Right lobe of liver (tissue), 6 donors: ENCODE data around the gene UNKL. TPM values are rescaled to one million over a fixed set of nuclear protein-coding genes. Genes with fewer than 3 reads are reported as not detected.

Experiments
- ATAC-seq, 4 donors: fragments of 200-7000 bp; cut with Tn5 transposase; one replicate each; pipeline ENCODE4 v1.9.1; 2020; ENCODE audit warnings: mild to moderate bottlenecking in 4 of 4, moderate library complexity in 4 of 4
- DNase-seq, 3 donors: peaks; one replicate each; pipeline ENCODE4 v3.0.0-alpha.2; 2020
- H3K27ac ChIP-seq, 3 donors: fragments of 200-600 bp; one replicate each; pipeline ENCODE4 v1.8.0; 2022
- H3K27me3 ChIP-seq, 2 donors: fragments of 200-600 bp; one replicate each; pipeline ENCODE4 v1.8.0; 2022
- H3K36me3 ChIP-seq, 4 donors: fragments of 200-600 bp; sonication (generic) in 1 of 4; one replicate each; pipeline versions ENCODE4 v1.5.1 to v1.8.0; 2017 to 2022; ENCODE audit warnings: control low read depth in 1 of 4
- H3K4me1 ChIP-seq, 4 donors: fragments of 200-600 bp; sonication (generic) in 1 of 4; one replicate each; pipeline versions ENCODE4 v1.5.1 to v1.8.0; 2017 to 2022; ENCODE audit warnings: control low read depth in 1 of 4
- H3K4me3 ChIP-seq, 3 donors: fragments of 200-600 bp; one replicate each; pipeline ENCODE4 v1.8.0; 2022
- H3K9me3 ChIP-seq, 4 donors: fragments of 200-600 bp; sonication (generic) in 1 of 4; one replicate each; pipeline versions ENCODE4 v1.5.1 to v1.8.0; 2017 to 2022; ENCODE audit warnings: control low read depth in 1 of 4
- POLR2A ChIP-seq: fragments of 450-650 bp; IDR thresholded peaks from one replicate; pipeline ENCODE4 v1.6.1; 2017; ENCODE audit warnings: antibody characterized with exemption, mild to moderate bottlenecking
- WGBS: methylation state at CpG from one replicate; pipeline ENCODE4 v1.1.6; 2018; ENCODE audit warnings: low coverage, low lambda C conversion rate; ENCODE audit not compliant: insufficient coverage; ENCODE audit errors: missing lambda C conversion rate; 5-methylcytosine and 5-hydroxymethylcytosine counted together
- intact Hi-C, 2 donors: fragments of 100-400 bp; cut with DNase I; formaldehyde crosslinking; loops; one replicate each; pipeline versions ENCODE4 v1.11.2 to v1.14.1; 2022
- total RNA-seq, 6 experiments: library from RNA; depleted of rRNA in 2 of 6; stranded (reverse); fragments of >200 nt in 2 of 6; fragmentation: NEBNext Ultra II Directional in 3 of 6; extraction: Animal tissue kit (Norgen Biotek cat#: 25700) in 3 of 6; gene quantifications; one replicate each; pipeline versions ENCODE4 v1.1.0 to v1.2.4, GENCODE V29; 2016 to 2023
- TF ChIP-seq, protein P1 (sequence below), 4 donors: fragments of 200-600 bp in 3 of 4; fragments of 450-650 bp in 1 of 4; IDR thresholded peaks; one replicate each; pipeline versions ENCODE4 v1.5.1 to v1.8.0; 2016 to 2022; ENCODE audit warnings: antibody characterized with exemption in 4 of 4, mild to moderate bottlenecking in 2 of 4
- donor health status: DM: no; HTN: yes; CAD: no.
- donor health status: DM: no; HTN: no; CAD: no.
- donor health status: DM: no; HTN: no; CAD: no.
- donor health status: DM: no; HTN: yes; CAD: no.
- donor health status: DM: no; HTN: yes; CAD: no.

UNKL gene
- total RNA-seq, 6 experiments from 2014 or later: 9.0 to 14.2 (median 12.0) TPM

DNA sequence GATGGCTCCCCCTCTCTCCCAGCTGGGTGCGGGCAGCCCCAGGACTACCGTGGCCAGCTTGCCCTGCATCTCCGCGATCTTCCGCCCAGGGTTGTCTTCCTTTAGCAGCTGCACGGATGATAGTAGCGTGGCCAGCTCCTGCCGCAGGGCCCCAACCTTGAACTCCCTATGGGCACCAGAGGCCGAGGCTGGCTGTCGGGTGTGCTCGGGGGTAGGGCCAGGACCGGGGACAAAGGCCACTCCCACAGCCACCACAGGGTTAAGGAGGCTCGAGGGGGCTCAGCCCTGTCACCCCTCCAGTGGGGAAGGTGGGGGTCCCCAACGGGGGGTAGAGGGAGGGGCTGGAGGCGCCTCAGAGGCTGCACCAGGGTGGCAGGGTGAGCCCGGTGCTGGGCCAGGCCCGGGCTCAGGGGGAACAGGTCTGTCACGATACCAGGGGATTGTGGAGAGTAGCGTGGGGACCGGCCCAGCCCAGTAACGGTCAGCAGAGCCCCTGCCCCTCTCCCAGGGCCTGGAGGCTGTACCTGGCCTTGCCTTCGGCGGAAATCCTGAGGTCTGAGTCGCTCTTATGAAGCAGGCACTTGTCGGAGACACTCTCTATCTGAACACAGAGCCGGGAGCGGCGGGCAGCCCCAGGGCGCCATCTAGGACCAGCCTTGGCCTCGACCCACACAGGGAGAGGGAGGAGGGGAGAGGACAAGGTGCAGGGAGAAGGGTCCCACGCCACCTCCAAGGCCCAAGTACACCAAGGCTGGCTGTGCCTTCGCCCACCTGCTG, 21.6 kb upstream of the UNKL start:
- no peaks in the 10 kb centered on the region for H3K27me3 ChIP-seq
- no peak for ATAC-seq
- no peaks in the 10 kb centered on the region for H3K9me3 ChIP-seq
- WGBS: 90% methylated on average over 9 of the region's 32 CpGs
- no peak for DNase-seq
- TF ChIP-seq POLR2A: no peak
- TF ChIP-seq, protein P1, sequence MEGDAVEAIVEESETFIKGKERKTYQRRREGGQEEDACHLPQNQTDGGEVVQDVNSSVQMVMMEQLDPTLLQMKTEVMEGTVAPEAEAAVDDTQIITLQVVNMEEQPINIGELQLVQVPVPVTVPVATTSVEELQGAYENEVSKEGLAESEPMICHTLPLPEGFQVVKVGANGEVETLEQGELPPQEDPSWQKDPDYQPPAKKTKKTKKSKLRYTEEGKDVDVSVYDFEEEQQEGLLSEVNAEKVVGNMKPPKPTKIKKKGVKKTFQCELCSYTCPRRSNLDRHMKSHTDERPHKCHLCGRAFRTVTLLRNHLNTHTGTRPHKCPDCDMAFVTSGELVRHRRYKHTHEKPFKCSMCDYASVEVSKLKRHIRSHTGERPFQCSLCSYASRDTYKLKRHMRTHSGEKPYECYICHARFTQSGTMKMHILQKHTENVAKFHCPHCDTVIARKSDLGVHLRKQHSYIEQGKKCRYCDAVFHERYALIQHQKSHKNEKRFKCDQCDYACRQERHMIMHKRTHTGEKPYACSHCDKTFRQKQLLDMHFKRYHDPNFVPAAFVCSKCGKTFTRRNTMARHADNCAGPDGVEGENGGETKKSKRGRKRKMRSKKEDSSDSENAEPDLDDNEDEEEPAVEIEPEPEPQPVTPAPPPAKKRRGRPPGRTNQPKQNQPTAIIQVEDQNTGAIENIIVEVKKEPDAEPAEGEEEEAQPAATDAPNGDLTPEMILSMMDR (IDR thresholded peaks at IDR 0.05): no peak
- H3K36me3 ChIP-seq: no peaks in the 10 kb centered on the region
- intact Hi-C loops: no loop called here
- peaks cover 0 to 1% (median under 1%) of the 10 kb centered on the region in 4 donors for H3K4me1 ChIP-seq
- H3K27ac ChIP-seq: no peak overlapping the region
- no peak overlapping the region for H3K4me3 ChIP-seq

DNA sequence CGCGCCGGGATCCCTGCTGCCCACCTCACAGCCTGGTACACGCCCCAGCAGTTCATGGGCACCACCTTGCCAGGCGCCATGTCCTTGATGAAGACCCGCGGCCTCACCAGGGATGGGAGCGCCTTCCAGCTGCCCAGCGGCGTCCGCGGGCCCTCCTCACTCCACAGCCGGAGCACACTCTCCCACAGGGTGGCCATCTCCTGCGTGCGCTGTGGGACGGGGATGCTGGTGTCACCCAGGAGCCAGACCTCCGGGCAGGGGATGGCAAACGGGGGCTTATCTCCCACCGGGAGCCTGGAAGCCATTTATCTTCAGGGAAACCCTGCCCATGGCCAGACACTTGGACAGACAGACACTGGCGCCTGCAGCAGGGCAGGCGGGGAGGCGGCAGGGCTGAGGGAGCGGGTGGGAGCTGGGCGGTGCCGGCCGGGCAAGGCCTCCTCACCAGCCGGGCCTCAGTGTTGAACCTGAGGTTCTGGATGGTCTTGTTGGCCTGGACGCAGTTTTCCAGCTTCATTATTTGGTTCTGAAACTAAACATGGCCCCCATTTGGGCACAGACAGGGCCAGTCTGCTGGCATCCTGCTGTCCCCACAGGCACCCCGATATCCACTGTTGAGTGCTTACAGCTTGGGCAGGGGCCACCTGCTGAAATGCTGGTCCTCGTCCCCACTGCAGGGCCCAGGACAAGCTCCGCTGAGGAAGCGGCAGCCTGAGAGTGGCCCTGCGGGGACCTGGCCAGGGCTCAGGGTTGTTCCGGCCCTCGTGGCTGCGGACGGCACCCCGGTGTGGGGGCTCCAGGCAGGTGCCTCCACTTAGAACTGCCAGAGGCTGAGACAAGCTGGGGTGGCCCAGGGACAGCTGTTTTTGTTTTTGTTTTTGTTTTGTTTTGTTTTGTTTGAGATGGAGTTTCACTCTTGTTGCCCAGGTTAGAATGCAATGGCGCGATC, 20.4 kb upstream of the UNKL start:
- no peak for ATAC-seq
- DNase-seq: no peak
- intact Hi-C loops: no loop called here
- 100% methylated on average over 2 of the region's 40 CpGs for WGBS
- peaks cover 0 to 11% (median 5%) of the 10 kb centered on the region in 4 donors for H3K4me1 ChIP-seq
- H3K36me3 ChIP-seq: no peaks in the 10 kb centered on the region
- H3K9me3 ChIP-seq: no peaks in the 10 kb centered on the region
- no peak overlapping the region for H3K4me3 ChIP-seq
- TF ChIP-seq POLR2A: no peak
- TF ChIP-seq, protein P1 (IDR thresholded peaks at IDR 0.05): no peak
- H3K27me3 ChIP-seq: no peaks in the 10 kb centered on the region
- H3K27ac ChIP-seq: no peak overlapping the region

DNA sequence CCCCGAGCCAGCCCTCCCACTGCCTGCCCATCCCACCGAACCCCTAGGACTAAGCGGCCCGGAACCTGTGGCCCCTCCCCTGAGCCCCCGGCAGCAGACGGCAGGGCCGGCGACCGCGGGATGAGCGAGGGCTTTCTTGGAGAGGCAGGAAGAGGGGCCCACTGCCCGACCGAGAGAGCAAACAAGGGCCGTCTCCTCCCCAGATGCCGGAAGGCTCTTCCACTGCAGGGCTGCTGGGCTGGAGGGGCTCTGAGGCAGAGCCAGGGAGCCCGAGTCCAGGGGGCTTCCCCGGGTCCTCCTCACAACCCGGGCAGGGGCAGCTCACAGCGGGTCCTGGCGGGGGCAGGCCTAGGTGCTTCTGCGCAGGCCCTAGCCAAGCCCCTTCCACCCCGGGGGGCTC, 19.3 kb upstream of the UNKL start:
- no peak overlapping the region for H3K4me3 ChIP-seq
- WGBS: no CpG with 5 or more reads among the region's 22 CpGs
- H3K36me3 ChIP-seq: no peaks in the 10 kb centered on the region
- H3K9me3 ChIP-seq: no peaks in the 10 kb centered on the region
- TF ChIP-seq, protein P1 (IDR thresholded peaks at IDR 0.05): no peak
- no peak for TF ChIP-seq POLR2A
- H3K4me1 ChIP-seq: peaks cover 0 to 11% (median 5%) of the 10 kb centered on the region in 4 donors
- H3K27ac ChIP-seq: no peak overlapping the region
- intact Hi-C loops: no loop called here
- ATAC-seq (no peak), DNase-seq (no peak)
- H3K27me3 ChIP-seq: no peaks in the 10 kb centered on the region

DNA sequence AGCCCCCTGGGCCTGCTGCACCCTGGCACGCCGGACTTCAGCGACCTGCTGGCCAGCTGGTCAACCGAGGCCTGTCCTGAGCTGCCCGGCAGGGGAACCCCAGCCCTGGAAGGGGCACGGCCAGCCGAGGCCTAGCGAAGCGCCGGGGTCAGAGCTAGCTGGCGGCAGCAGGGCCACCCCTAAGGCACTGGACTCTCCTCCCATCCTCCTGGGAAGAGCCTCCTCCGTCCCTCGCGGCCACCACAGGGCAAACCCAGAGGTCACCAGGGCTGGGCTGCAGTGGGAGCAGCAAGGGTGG, 18.7 kb upstream of the UNKL start:
- H3K9me3 ChIP-seq: no peaks in the 10 kb centered on the region
- no peak overlapping the region for H3K27ac ChIP-seq
- intact Hi-C loops: no loop called here
- H3K4me1 ChIP-seq: peaks cover 0 to 11% (median 5%) of the 10 kb centered on the region in 4 donors
- no peak for DNase-seq
- no peak for ATAC-seq
- H3K27me3 ChIP-seq: no peaks in the 10 kb centered on the region
- H3K4me3 ChIP-seq: no peak overlapping the region
- TF ChIP-seq POLR2A: no peak
- TF ChIP-seq, protein P1 (IDR thresholded peaks at IDR 0.05): no peak
- no peaks in the 10 kb centered on the region for H3K36me3 ChIP-seq
- no CpG with 5 or more reads among the region's 14 CpGs for WGBS
